GM18508 (cell line): ENCODE data around the gene TFPT.

Experiments
- ATAC-seq: cut with Tn5 transposase; IDR thresholded peaks from one replicate; pipeline ENCODE4 v1.9.1; 2021; ENCODE audit warnings: moderate number of reproducible peaks; ENCODE audit not compliant: insufficient read depth, unreplicated experiment

TFPT gene

DNA sequence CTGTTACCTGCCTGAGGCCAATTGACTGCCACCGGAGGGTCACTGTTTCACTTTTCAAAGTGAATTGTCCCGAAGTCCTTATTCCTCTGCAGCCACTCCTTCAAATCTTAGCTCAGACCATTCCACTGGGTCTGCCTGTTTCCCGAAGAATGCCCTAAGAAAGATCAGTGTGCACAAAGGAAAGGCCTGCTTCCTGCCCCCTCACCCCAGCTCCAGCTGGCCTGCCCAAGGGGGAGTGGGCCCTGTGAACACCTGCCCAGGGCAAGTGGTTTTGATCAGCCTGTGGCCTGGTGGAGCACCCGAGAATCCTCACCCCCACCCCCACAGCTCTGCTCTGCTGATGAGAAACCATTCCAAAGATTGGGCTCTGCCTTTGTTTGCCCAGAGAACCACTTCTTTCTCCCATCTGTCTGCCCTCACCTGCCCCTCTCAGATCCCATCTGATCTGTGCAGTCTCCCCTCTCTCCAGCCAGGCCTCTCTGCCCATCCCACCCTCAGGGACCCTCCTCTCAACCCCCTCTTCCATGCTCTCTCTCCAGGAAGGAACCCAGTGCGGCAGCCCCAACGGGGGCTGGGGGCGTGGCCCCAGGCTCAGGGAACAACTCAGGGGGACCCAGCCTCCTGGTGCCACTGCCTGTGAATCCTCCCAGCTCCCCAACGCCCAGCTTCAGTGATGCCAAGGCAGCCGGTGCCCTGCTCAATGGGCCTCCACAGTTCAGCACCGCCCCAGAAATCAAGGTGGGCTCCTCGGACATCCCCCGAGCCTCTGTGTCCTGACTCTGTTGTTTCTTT, 33.8 kb upstream of the TFPT start:
- ATAC-seq = no peak

DNA sequence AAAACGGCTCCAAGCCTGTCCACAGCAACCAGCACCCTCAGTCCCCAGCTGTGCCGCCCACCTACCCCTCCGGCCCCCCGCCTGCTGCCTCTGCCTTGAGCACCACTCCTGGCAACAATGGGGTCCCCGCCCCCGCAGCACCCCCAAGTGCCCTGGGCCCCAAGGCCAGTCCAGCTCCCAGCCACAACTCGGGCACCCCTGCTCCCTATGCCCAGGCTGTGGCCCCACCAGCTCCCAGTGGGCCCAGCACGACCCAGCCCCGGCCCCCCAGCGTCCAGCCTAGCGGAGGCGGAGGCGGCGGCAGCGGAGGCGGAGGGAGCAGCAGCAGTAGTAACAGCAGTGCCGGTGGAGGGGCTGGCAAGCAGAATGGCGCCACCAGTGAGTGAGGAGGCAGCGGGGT, 32.7 kb upstream of the TFPT start:
- ATAC-seq = no peak

DNA sequence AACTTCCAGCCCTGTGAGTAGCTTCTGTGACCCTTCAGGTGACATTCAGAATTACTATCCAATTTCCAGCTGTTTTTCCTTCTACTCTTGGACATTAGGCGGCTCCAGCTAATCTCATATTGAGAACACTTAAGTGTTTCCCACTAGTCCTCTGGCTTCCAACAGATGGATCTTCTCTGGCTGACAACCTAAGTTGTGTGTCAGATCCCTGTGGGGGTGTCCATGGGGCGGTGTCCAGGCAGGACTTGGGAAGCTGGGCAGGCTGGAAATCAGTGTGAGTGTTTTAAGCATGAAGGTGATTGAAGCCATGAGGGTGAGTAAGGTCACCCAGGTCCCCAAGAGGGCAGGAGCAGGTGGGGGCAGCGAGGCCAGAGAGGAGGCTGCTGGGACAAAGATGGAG, 32.2 kb upstream of the TFPT start:
- ATAC-seq = no peak

DNA sequence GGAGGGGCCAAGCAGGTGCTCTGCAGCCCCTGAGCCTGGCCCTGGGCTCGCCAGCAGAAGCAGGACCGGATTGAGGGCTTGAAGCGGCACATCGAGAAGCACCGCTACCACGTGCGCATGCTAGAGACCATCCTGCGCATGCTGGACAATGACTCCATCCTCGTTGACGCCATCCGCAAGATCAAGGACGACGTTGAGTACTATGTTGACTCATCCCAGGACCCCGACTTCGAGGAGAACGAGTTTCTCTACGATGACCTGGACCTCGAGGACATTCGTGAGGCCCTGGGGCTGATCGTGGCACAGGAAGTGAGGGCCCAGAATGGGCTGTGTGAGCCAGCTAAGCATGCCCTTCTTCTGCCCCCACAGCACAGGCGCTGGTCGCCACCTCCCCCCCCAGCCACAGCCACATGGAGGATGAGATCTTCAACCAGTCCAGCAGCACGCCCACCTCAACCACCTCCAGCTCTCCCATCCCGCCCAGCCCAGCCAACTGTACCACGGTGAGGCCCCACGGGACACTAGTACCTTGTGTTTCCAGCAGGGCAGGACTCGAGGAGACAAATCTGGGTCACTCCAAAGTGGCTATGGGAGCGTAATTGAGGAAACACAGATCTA, 30.2 kb upstream of the TFPT start:
- ATAC-seq = no peak

DNA sequence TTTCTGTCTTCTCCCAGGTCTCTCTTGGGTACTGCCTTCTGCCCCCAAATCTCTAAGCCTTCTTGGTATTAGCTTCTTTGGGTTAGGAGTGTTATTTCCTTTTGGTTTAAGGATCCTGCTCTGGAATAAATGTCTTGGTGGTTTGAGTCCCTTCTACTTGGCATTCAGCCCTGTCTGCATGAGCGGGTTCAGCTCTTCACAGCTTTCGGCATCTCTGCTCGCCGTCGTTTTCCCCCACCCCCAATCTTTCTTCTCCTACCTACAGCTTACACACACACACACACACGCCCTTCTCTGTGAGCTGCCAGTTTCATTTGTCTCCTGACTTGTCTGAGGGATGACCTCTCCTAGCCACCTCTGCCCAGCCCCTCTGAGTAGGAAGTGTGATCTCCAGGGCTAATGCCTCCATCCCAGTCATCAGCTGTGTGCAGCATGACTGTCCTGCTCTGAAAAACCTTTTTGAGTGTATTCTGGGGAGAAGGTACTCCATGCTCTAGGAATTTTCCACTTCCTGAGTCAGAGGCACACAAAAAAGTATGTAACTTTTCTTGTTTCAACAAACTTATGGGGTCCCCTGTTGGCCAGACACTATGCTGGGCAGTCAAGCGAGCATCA, 26.8 kb upstream of the TFPT start:
- no peak for ATAC-seq

DNA sequence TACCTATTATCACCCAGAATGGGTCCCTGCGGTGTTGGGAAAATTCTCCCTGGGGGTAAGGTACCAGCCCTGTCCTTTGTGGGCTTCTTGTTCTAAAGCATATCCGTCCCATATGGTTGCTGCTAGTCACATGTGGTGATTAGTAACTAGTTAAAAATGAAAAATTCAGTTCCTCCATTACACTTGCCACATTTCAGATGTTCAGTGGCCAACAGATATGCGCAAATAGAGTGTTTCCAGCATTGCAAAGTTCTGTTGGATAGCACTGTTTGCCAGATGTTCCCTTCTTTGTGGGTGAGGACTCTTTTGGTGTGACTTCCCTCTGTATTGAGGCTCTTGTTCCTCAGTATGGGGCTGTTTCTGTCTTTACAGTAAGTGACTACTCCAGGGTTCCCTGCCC, 25.9 kb upstream of the TFPT start:
- ATAC-seq = no peak

DNA sequence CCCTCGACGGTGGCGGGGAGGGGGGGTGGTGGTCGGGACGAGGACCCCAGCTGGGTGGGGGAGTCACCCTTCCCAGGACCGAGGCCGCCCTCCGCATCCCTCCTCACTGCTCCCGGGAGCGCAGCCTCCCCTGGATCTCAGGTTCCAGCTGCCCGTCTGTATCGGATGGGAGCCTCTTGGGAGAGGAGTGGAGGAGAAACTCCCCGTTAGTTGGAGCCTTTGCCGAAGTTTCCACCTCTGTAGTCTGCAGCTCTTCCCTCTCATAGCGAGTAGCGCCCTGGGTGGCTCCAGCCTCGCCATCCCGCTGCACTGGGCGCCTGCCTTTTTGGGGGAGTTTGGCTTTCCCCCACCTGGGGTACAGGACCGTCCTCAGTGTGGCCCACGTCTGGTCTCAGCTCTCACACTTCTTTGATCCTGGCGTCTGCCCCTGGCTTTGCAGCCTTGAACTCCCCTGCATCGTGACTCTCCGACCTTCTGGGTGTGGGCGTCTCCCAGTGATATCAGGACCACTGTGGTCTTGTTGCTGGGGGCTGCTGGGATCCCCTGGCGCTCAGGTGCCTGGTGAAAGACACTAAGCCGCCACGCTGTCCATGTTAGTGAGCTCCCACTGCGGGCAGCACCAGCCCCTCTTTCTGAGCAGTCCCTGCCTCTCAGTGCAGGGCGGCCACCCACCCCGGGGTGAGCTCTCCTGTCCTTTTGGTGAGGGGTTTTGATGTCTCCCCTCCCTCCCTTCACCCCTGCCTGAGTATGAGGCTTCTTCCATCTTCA, 23.2 kb upstream of the TFPT start:
- no peak for ATAC-seq

DNA sequence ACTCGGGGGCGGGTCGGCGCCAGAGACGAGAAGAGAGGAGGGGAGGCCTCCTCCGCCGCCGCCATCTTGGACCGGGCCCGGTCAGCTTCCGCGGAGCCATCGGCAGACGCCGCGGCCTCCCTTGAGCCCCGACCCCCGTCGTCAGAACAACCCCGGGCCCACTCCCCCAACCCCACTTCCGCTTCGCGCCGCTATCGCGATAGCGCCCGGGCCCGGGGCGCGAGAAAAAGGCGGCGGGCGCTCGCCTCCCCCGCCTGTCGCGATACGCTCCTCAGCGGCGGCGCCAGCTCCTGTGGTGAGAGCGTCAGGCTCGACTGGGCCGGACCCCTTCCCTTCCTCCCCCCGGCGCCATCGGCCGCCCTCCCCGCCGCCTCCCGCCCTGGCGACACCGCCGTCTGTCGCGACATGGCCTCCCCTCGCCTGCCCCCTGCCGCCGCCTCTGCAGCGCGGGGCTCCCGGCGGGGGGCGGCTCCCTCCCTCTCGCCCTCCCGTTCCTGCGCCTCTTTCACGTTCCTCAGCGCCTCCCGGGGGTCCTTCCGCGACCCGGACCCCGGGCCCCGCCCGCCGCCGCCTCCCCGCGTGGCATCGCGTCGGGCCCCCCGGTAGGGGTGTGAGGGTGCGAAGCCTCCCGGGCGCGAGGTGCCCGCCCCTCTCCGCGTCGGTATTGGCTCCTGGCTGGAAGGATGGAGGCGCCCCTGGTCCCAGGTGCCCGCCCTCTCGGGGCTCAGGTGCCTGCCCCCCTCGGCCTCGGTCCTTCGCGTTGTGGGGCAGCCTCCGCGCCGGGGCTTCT, 22.4 kb upstream of the TFPT start, which contains the start of gene CNOT3:
TSS of gene CNOT3 (plus strand) at position 64 of the 790 bp plus-strand sequence. CDS start 5,217 bp downstream, outside the sequence.
- no peak for ATAC-seq

DNA sequence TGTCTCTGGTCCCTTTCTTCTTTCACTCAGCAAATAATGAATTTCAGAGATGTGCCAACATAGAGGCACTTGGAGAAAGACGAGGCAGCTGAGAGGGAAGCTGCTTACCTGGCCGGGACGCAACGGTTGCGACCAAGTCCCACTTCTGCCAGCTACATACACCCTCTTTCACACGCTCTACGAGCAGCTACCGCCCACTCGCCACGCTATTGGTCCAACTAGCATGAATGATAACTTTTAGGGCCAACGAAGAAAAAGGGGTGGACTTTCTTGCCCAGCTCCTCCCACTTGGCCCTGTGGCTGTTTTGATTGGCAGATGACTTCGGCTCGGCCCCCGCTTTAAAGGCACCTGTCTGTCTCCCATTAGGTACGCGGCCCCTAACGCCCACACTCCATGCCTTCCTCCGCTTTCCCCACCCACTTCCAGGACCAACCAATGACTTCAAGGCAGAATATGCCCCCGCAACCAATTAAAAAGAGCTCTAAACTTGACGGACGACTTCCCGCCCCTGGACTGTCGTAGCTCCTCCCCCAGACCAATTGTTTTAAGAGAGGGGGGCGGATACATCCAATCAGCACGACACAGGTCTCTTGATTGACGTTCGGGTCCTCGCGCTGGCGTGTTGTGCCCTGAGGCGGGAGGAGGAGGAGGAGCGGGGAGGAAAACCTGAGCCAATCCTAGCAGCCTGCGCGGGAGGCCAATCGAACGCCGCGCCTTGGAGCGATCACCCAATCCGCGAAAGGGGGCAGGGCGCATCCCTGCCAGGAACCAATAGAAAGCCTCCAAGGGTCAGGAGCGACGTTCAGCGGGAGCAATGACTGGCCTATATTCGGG, 21.6 kb upstream of the TFPT start:
- ATAC-seq = peak; percentile 68

DNA sequence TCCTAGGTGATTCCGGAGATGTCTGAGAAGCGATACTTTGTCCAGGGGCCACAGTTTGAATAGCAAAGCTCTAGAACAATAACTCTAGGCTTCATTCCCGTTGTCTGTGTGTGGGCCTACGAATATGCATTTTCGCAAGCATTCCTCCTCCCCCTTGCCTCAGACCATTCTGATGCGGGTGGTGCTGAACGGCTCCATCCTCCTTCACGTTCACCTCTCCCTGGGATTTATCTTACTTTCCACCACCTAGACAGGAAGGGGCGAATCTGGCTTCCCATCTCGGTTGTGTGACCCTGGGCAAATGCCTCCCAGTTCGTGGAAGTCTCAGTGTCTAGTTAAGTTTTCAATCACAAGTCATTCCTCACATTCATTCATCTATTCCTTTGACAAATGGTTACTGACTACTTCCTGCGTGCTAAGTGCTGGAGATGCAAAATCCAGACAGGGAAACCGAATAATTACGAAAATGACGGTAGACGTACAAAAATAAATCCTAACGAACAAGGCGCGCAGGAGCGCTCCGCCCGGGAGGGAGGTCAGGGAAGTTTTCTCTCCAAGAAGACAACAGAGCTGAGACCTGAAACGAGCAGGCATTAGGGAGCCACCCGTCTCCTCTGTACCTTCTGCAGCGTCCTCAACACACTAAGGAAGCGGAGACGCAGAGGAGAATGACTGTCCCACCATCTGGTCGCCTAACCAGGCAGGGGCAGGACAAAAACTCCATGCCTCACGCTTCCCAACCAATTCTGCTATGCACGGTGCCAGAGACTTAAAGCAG, 20.8 kb upstream of the TFPT start:
- ATAC-seq = no peak

DNA sequence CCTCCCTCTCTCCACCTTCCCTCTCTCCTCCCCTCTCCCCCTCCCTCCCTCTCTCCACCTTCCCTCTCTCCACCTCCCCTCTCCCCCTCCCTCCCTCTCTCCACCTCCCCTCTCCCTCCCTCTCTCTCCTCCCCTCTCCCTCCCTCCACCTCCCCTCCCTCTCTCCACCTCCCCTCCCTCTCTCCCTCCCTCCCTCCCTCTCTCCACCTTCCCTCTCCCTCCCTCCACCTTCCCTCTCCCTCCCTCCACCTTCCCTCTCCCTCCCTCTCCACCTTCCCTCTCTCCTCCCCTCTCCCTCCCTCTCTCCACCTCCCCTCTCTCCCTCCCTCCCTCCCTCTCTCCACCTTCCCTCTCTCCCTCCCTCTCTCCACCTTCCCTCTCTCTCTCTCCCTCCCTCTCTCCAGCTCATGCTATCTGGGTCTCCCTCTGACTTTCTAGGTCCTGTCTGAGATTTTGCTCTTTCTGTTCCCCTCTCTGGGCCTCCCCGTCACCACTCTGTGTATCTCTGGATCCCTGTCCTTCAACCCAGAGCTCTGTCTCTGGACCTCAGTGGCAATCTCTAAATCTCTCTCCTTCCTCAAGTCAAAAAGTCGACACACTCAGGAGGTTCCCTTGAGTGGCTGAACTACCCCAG, 18.6 kb upstream of the TFPT start:
- no peak for ATAC-seq

DNA sequence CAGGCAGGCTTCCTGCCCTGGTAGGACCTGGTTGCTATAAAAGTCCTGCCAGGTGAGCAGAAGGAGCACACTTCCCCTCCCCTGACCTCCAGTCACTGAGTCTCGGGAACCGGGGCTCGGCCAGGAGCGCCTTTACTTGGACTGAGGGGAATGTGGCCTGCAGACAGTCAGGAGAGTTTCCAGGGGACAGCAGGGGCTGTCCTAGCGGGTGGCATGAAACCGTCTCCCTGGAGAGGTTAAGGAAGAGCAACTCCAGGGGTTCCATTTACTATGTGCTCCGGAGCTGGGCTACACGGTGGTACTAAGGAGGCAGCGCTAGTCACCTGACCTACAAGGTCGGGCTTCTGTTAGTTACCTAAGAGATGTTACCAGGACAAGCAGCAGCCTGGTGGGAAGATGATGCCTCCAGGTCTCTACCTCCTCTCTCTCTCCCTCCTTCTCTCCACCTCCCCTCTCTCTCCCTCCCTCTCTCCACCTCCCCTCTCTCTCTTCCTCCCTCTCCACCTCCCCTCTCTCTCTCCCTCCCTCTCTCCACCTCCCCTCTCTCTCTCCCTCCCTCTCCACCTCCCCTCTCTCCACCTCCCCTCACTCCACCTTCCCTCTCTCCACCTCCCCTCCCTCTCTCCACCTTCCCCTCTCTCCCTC, 18.0 kb upstream of the TFPT start:
- no peak for ATAC-seq

DNA sequence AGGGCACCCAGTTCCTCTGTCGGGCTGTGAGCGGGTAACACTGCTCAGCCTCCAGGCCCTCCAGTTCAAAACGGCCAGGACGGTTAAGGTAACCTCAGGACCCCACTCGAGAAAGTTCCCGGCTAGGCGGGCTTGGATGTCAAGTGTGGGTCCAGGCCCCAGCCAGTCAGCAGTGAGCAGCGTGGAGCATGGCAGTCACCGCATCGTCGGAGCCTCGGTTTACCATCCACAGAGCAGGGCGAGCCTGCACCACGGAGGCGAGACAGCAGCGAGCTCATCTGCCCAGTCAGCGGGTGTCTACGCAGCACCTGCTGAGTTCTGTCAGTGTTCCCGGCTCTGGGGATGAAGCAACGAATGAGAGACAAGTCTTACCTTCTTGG, 14.2 kb upstream of the TFPT start:
- no peak for ATAC-seq

DNA sequence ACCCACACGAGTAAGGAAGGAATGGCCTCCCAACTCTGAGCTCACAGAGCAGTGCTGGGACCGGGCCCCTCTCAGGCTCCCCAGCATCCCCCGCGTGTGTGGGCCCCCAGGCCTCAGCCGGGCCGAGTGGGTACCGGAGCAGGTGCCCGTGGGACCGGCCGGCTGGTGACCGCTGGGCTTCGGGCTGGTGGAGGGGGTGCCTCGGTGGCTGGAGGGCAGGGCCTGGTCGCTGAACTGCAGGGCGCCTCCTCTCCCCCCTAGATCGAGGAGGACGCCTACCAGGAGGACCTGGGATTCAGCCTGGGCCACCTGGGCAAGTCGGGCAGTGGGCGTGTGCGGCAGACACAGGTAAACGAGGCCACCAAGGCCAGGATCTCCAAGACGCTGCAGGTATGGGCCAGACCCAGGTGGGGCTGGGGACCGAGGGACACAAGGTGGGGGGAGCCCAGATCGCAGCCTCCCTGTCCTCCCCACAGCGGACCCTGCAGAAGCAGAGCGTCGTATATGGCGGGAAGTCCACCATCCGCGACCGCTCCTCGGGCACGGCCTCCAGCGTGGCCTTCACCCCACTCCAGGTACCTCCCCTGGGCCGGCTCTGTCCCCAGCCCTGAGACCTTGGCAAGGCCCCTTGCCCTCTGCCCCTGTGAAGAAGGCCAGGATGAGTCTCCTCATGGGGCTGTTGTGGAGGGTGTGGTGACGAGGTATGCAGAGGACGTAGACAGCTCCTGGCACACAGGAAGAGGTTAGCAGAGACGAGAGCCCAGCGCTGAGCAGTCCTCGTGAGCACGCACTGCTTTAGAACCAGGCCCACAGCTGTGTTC, 13.5 kb upstream of the TFPT start:
- no peak for ATAC-seq

DNA sequence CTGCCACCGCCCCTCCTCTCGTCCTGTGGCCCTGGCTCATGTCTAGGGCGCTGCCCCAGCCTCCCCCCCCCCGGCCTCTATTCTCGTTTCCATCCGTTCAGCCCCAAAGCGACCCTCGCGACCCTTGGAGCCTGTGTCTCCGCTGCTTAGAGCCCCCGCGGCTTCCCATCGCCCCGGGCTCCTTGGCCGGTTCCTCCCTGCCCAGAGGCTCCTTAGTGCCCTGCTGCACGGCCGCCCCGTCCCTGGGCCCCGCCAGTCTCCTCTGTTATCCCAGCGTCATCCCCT, 12.9 kb upstream of the TFPT start:
- ATAC-seq = no peak

DNA sequence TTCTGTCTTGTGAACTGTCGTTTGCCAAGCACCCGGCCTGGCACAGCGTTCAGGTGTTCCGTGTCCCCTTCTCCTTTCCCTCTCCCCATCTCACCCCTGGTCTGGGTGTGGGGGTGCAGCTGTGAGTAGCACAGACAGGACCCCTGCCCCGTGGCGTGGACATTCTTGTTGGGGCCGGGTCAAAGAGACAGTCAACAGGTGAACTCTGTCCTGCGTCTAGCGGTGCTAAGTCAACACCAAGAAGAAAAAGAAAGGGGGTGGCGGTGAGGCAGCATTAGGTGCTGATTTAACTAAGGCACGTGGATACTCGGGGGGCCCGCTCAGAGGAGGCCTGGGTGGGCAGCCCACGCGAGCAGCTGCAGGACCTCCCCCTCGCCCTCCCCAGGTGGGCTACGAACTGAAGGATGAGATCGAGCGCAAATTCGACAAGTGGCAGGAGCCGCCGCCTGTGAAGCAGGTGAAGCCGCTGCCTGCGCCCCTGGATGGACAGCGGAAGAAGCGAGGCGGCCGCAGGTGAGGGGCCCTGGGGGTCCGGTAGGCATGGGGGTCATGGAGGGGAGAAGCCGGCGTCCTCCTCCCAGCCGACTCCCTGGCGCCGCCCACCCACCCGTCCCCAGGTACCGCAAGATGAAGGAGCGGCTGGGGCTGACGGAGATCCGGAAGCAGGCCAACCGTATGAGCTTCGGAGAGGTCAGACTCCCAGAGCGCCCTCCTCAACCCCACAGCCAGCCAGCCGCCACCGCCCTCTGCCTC, 12.4 kb upstream of the TFPT start:
- ATAC-seq = no peak
